Choroid plexus epithelial cell (primary cell): ENCODE results near the gene DRC7.

Source experiments
- DNase-seq: peaks from one replicate; pipeline ENCODE4 v3.0.0-alpha.2; 2010; ENCODE audit warnings: low read depth
- H3K4me3 ChIP-seq: 2 replicates; pipeline ENCODE4 v1.5.1; 2011; ENCODE audit warnings: low read depth, mild to moderate bottlenecking, control low read depth, low read length, moderate library complexity
- TF ChIP-seq, protein P1 (sequence below): conservative IDR thresholded peaks from 2 replicates; pipeline ENCODE4 v1.5.1; 2011; ENCODE audit warnings: low read depth, mild to moderate bottlenecking, control low read depth, inconsistent platforms, low read length, moderate library complexity

Gene DRC7, protein sequence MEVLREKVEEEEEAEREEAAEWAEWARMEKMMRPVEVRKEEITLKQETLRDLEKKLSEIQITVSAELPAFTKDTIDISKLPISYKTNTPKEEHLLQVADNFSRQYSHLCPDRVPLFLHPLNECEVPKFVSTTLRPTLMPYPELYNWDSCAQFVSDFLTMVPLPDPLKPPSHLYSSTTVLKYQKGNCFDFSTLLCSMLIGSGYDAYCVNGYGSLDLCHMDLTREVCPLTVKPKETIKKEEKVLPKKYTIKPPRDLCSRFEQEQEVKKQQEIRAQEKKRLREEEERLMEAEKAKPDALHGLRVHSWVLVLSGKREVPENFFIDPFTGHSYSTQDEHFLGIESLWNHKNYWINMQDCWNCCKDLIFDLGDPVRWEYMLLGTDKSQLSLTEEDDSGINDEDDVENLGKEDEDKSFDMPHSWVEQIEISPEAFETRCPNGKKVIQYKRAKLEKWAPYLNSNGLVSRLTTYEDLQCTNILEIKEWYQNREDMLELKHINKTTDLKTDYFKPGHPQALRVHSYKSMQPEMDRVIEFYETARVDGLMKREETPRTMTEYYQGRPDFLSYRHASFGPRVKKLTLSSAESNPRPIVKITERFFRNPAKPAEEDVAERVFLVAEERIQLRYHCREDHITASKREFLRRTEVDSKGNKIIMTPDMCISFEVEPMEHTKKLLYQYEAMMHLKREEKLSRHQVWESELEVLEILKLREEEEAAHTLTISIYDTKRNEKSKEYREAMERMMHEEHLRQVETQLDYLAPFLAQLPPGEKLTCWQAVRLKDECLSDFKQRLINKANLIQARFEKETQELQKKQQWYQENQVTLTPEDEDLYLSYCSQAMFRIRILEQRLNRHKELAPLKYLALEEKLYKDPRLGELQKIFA

DNA sequence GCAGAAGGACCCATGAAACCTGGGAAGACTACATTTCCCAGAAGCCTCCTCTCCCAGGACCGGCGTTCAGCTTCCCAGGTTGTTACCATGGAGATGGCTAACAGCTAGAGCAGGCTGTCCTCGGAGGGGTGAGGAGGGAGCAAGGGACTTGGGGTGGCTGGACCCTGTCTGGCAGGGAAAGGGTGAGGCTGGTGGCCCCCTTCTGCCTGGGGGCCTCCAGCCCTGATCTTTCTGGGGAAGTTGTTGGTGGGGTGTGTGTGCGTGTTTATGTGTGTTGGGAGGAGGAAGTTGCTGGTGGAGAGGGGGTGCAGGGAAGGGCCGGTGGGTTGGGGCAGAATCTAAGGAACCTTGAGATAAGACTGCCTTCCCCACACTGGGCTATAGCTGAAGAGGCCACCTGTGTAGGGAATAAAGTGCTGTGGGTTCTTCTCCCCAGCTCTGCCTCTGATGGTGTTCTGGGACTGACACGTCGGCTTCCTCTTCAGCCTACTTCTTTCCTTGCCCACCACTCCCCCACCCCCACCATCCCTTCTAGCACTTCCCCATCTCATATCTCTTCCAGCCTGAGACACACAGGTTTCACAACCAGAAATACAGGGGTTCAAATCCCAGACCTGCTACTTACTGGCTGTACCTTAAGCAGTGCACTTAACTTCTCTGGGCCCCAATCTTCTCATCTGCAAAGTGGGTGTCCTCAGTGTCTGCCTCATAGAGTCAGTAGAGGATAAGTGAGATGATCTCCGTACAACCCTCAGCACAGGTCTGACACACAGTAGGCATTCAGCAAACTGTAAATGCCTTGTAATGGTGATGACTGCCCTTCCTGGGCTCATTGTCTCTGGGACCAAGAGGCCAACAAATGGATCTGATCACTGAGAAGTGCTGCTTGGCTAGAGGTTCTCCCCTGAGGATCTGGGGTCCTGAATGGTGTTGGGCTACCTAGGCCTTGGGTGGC, at the start of gene DRC7:
DRC7 (plus strand) TSS at position 82 of the 955 bp plus-strand sequence. CDS start 3,144 bp downstream, outside the sequence.
- H3K4me3 ChIP-seq: peak within 1 kb of the TSS; percentile 54
- peak; percentile 69 for DNase-seq
- TF ChIP-seq, protein P1, sequence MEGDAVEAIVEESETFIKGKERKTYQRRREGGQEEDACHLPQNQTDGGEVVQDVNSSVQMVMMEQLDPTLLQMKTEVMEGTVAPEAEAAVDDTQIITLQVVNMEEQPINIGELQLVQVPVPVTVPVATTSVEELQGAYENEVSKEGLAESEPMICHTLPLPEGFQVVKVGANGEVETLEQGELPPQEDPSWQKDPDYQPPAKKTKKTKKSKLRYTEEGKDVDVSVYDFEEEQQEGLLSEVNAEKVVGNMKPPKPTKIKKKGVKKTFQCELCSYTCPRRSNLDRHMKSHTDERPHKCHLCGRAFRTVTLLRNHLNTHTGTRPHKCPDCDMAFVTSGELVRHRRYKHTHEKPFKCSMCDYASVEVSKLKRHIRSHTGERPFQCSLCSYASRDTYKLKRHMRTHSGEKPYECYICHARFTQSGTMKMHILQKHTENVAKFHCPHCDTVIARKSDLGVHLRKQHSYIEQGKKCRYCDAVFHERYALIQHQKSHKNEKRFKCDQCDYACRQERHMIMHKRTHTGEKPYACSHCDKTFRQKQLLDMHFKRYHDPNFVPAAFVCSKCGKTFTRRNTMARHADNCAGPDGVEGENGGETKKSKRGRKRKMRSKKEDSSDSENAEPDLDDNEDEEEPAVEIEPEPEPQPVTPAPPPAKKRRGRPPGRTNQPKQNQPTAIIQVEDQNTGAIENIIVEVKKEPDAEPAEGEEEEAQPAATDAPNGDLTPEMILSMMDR: no peak

DNA sequence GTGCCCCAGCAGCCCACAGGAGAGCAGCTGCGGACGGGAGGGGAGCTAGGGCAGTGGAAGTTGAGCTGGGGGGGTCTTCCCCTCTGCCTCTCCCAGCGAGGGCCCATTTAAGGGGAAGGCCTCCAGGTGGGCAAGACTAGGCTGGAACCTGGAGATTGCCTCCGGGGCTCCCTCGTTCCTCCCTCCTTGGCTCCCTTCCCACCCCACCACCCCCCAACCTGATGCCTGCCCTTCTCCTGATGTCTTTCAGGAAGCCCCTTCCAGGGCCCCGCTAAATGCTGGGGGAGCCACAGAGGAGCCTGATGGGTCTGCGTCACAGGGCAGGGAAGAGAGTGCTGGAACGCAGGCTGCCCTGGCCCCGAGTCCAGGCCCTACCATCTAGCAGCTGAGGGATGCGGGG, 49.4 kb upstream of the DRC7 start:
- no peak for DNase-seq
- TF ChIP-seq, protein P1: no peak
- H3K4me3 ChIP-seq: no peak overlapping the region

DNA sequence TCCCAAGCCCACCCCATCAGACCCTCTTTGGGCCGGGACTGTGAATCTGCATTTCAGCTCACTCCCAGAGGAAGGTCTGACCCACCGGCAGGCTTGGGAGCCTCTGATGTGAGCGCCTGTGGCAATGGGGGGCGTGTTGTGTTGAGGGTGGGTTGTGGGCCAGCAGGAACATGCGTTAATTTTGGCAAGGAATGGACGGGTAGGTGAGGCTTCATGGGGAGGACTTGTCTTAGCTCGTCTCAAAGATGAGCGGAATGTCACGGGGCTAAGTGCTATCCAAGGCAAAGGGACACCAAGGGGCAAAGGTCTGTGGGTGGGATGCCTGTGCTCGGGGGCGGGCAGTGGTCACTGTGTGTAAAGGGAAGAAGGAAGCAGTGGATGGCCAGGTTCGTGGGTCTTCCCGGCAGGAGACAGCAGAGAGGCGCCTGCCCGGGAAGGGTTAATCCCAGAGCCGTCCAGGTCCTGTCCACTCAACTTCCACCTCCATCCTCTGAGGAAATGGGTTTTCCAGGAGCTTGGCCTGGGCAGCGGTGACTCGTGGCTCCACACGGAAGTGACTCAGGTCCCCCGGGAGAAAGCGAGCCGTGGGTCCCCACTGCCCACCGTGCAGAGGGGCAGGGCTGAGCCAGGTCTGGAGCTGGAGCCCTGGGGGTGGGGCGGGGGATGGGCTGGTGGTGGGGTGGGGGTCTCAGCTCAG, 48.8 kb upstream of the DRC7 start:
- H3K4me3 ChIP-seq: no peak overlapping the region
- TF ChIP-seq, protein P1: no peak
- no peak for DNase-seq

DNA sequence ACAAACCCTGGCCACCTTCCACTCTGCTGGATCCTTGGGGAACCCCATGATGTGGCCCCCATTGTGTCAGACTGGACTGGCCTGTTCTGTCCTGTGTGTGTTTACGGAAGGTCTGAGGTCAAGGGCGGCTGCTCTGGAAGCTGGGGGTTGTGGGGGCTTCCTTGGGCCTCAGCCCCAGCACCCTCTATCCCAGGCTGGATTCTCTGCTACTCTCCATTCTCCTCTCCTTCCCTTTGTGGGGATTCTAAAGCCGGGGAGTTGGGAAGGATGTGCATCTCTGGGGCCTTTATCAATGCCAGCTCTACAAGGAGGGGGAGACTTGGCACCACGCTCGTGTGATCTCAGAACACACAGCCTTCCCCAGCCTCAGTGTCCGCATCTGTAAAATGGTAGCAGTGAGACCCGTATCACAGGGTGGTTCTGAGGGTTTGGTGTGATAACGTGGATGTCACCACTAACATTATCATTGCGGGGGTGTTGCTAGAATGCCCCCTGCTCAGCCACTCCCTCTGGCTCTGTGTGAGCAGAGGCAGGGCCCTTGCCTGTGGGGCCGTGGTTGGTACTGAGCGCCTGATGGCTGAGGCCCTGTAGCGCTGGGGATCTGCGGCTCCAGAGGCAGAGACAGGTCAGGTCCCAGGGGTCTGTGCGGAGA, 48.1 kb upstream of the DRC7 start:
- no peak overlapping the region for H3K4me3 ChIP-seq
- TF ChIP-seq, protein P1: no peak
- DNase-seq: no peak

DNA sequence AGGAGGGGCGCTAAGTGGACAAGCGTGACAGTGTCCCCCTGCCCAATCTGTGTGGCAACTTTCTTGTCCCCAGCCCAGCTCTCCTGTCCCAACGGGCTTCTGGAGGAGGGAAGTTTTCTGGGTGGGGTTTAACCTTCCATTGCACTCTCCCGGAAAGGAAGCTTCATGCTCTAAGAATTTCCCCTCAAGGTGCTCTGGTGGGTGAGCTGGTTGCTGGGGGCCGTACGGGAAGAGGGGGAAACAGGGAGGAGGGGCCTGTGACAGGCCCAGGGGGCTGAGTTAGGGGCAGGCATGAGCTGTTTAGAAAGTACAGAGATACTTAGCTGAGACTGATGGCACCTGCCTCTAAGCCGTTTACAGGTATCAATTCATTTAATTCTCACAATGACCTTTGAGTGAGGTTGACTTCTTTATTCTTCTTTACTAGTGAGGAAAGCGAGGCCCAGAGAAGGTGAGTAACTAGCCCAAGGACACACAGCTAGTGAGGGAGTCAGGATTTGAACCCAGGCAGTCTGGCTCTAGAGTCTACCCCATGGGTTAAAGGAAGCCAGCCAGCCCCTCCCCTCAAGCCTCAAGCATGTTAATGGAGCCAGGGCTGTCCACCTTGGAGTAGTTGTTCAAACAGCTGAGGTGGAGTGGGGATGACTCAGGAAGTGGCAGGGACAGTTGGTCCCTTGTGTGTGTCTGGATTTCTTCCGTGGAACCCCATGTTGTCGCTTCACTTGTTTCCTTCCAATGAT, 47.3 kb upstream of the DRC7 start:
- H3K4me3 ChIP-seq: no peak overlapping the region
- TF ChIP-seq, protein P1: no peak
- DNase-seq: no peak
